Transverse colon (tissue), 4 donors: ENCODE results near the gene ARF1. TPM values are rescaled to one million over a fixed set of nuclear protein-coding genes. Genes with fewer than 3 reads are reported as not detected.

ENCODE experiments used
- DNase-seq: peaks from one replicate; pipeline ENCODE4 v3.0.0-alpha.2; 2019
- H3K27ac ChIP-seq, 4 donors: fragments of 200-600 bp; sonication (generic); 2 replicates each; pipeline ENCODE4 v1.5.1; 2016 to 2018; ENCODE audit warnings: inconsistent platforms in 4 of 4
- H3K27me3 ChIP-seq: fragments of 200-600 bp; sonication (generic); 2 replicates; pipeline ENCODE4 v1.5.1; 2017; ENCODE audit warnings: inconsistent platforms
- H3K36me3 ChIP-seq, 4 donors: fragments of 200-600 bp; sonication (generic); 2 replicates each; pipeline ENCODE4 v1.5.1; 2017 to 2019; ENCODE audit warnings: inconsistent platforms in 4 of 4
- H3K4me1 ChIP-seq, 4 donors: fragments of 200-600 bp; sonication (generic); 2 replicates each; pipeline ENCODE4 v1.5.1; 2017 to 2020; ENCODE audit warnings: inconsistent platforms in 4 of 4
- H3K4me3 ChIP-seq, 4 donors: fragments of 200-600 bp; sonication (generic); 1 replicate in 1 of 4; 2 replicates in 3 of 4; pipeline versions ENCODE4 v1.5.1 to v1.6.1; 2017 to 2019; ENCODE audit warnings: inconsistent platforms in 4 of 4
- H3K9me3 ChIP-seq, 2 donors: fragments of 200-600 bp; sonication (generic); 2 replicates each; pipeline ENCODE4 v1.5.1; 2017 to 2019; ENCODE audit warnings: inconsistent platforms in 2 of 2
- EP300 ChIP-seq: sonication (generic); formaldehyde crosslinking; IDR thresholded peaks from one replicate; pipeline ENCODE4 v1.6.1; 2017; ENCODE audit warnings: antibody characterized with exemption, low read depth
- POLR2A ChIP-seq: fragments of 450-650 bp; IDR thresholded peaks from one replicate; pipeline ENCODE4 v1.6.1; 2016; ENCODE audit warnings: antibody characterized with exemption, mild to moderate bottlenecking, moderate library complexity
- POLR2AphosphoS5 ChIP-seq, 3 donors: sonication (generic); formaldehyde crosslinking; IDR thresholded peaks; one replicate each; pipeline ENCODE4 v1.6.1; 2016; ENCODE audit warnings: antibody characterized with exemption in 3 of 3
- WGBS, 2 donors: methylation state at CpG; one replicate each; pipeline ENCODE4 v1.1.5; 2018; ENCODE audit warnings: low coverage in 1 of 2; 5-methylcytosine and 5-hydroxymethylcytosine counted together
- in situ Hi-C, 4 donors: fragments of 200-750 bp; cut with MboI; loops; one replicate each; pipeline versions ENCODE4 v1.15.0 to v1.15.1; 2017; ENCODE audit warnings: low sequenced_read_pairs in 3 of 4, low pct_ligation_motif_present in 1 of 4, low pct_unique_long_range_greater_than_20kb in 1 of 4
- intact Hi-C: fragments of 100-400 bp; cut with DNase I; formaldehyde crosslinking; loops from one replicate; pipeline ENCODE4 v1.15.1; 2023; ENCODE audit warnings: low total_unique reads
- total RNA-seq, 4 donors: library from RNA; depleted of rRNA; stranded (reverse); fragments of >200 nt; gene quantifications; one replicate each; pipeline ENCODE4 v1.1.0, GENCODE V29; 2016
- TF ChIP-seq, protein P1 (sequence below), 5 experiments: fragments of 200-600 bp in 3 of 5; fragments of 450-650 bp in 2 of 5; sonication (generic) in 3 of 5; IDR thresholded peaks; 1 replicate in 2 of 5; 2 replicates in 3 of 5; pipeline ENCODE4 v1.5.1; 2016 to 2017; ENCODE audit warnings: antibody characterized with exemption in 5 of 5, inconsistent platforms in 3 of 5, mild to moderate bottlenecking in 2 of 5, moderate library complexity in 1 of 5

Gene ARF1
- total RNA-seq, 4 donors from 2014 or later: 303 to 452 (median 375) TPM

DNA sequence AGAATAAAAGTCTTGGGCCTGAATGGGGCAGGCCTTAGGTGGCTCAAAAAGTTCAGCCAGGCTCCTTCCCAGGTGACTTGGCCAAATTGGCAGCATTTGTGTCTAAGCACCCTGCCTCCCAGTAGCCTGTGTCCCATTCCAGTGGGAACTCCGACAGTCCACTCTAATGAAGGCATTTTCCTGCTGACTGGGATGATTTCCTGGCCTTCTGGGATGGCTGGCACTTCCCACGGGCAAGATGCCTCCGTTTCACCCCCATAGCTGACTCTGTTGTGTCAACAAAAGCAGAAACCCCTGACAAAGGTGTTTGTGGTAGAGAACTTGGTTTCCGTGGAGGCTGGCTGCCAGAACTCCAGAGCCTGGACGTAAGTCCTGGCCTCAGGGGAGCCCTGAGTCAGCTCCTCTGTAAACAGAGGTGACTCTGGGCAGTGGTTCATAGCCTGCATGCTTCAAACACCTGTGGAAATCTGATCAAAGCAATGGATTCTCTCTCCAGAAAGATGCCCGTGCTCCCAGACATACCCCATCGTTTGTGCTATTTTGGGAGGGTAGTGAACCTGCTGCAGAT lies 39.1 kb upstream of the ARF1 start:
- no peaks in the 10 kb centered on the region for H3K9me3 ChIP-seq
- TF ChIP-seq POLR2A: no peak
- no peak for TF ChIP-seq EP300
- no peak for TF ChIP-seq POLR2AphosphoS5 (IDR thresholded peaks at IDR 0.05)
- TF ChIP-seq, protein P1, sequence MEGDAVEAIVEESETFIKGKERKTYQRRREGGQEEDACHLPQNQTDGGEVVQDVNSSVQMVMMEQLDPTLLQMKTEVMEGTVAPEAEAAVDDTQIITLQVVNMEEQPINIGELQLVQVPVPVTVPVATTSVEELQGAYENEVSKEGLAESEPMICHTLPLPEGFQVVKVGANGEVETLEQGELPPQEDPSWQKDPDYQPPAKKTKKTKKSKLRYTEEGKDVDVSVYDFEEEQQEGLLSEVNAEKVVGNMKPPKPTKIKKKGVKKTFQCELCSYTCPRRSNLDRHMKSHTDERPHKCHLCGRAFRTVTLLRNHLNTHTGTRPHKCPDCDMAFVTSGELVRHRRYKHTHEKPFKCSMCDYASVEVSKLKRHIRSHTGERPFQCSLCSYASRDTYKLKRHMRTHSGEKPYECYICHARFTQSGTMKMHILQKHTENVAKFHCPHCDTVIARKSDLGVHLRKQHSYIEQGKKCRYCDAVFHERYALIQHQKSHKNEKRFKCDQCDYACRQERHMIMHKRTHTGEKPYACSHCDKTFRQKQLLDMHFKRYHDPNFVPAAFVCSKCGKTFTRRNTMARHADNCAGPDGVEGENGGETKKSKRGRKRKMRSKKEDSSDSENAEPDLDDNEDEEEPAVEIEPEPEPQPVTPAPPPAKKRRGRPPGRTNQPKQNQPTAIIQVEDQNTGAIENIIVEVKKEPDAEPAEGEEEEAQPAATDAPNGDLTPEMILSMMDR (IDR thresholded peaks at IDR 0.05): no peak
- peaks cover 18% of the 10 kb centered on the region for H3K27me3 ChIP-seq
- intact Hi-C loops (no loop called here), in situ Hi-C loops (no loop called here)
- H3K4me3 ChIP-seq: no peak overlapping the region
- DNase-seq: no peak
- WGBS, 2 donors: 64 to 73% methylated on average over 3 to 7 of the region's 7 CpGs
- H3K4me1 ChIP-seq: no peaks in the 10 kb centered on the region
- H3K27ac ChIP-seq: no peak overlapping the region
- no peaks in the 10 kb centered on the region for H3K36me3 ChIP-seq

DNA sequence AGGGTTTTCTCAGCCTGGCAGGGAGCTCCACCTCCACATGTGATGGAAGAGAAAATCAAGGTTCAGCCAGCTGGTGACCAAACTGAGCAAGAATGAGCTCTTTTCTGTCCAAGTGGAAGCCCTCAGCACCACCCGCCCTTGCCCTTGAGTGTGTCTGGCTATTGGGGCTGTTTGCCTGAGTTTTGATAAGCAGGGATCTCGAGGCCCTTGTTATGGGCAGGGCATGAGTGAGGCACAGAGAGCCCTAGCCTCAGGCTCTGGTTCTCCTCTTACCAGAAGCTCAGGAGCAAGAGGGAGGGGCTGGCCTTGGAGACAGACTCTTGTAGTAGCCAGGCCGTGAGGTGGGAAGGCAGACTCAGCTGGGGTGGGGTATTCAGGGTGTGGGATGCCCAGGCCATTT lies 37.5 kb upstream of the ARF1 start:
- Histone ChIP-seq H3K4me1 (no peaks in the 10 kb centered on the region), H3K27ac (no peak overlapping the region), H3K27me3 (peaks cover 3% of the 10 kb centered on the region), H3K4me3 (no peak overlapping the region), H3K36me3 (no peaks in the 10 kb centered on the region), H3K9me3 (no peaks in the 10 kb centered on the region)
- DNase-seq: no peak
- WGBS, 2 donors: 67% methylated on average over 3 of the region's 3 CpGs; no CpG with 5 or more reads in 1 of the 2 donors
- intact Hi-C loops (no loop called here), in situ Hi-C loops (no loop called here)
- no peak for TF ChIP-seq EP300
- TF ChIP-seq POLR2A: no peak
- TF ChIP-seq, protein P1 (IDR thresholded peaks at IDR 0.05): no peak

DNA sequence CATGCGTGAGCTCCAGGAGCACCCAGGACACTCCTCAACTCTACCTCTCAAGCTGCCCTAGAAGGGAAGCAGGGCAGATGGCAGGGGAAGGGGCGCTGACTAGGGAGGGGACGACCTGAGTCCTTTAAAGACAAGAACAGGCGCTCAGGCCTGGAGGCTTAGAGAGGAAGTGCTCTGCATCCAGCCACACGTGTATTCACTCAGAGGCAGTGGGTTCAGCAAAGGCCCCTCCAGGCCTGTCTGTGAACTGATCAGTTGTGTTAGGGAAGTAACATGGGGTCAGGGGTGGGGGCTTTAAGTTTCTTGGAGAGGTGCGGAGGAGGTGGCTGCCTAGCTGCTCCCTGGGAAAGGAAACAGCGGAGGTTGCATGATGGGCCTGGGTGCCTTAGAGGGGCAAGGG lies 37.1 kb upstream of the ARF1 start:
- H3K4me3 ChIP-seq: no peak overlapping the region
- no peaks in the 10 kb centered on the region for H3K27me3 ChIP-seq
- no peaks in the 10 kb centered on the region for H3K36me3 ChIP-seq
- WGBS, 2 donors: 70% methylated on average over 7 of the region's 7 CpGs; no CpG with 5 or more reads in 1 of the 2 donors
- no peak for TF ChIP-seq POLR2A
- TF ChIP-seq, protein P1 (IDR thresholded peaks at IDR 0.05): no peak
- TF ChIP-seq EP300: no peak
- no peaks in the 10 kb centered on the region for H3K9me3 ChIP-seq
- no peaks in the 10 kb centered on the region for H3K4me1 ChIP-seq
- no peak overlapping the region for H3K27ac ChIP-seq
- in situ Hi-C loops: no loop called here
- intact Hi-C loops: no loop called here
- no peak for DNase-seq

DNA sequence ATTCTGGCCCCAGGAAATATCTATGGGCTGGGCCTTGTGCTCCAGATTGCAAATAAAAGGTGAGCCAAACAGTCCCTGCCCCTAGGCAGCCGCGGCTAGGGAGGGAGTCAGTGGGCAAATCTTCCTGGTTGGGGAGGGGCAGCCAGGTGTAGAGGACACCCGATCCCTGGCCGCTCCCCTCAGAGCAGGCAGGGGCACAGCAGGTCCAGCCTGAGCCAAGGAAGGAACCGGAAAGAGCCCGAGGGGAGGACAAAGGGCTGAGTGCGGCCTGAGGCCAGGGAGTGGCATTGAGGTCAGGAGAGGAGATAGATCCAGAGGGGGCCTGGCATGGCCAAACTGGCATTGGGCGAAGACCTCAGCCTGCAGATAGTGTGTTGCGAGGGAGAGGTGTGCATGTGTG lies 36.6 kb upstream of the ARF1 start:
- Histone ChIP-seq H3K27me3 (no peaks in the 10 kb centered on the region), H3K9me3 (no peaks in the 10 kb centered on the region), H3K36me3 (no peaks in the 10 kb centered on the region), H3K27ac (no peak overlapping the region), H3K4me1 (no peaks in the 10 kb centered on the region), H3K4me3 (no peak overlapping the region)
- DNase-seq: no peak
- intact Hi-C loops: no loop called here
- 69 to 84% methylated on average over 5 to 9 of the region's 9 CpGs for WGBS, 2 donors
- TF ChIP-seq POLR2A: no peak
- TF ChIP-seq, protein P1 (IDR thresholded peaks at IDR 0.05): no peak
- no peak for TF ChIP-seq EP300
- no peak for TF ChIP-seq POLR2AphosphoS5 (IDR thresholded peaks at IDR 0.05)
- in situ Hi-C loops: no loop called here
